SHP77 (cell line): ENCODE measurements around the gene CDHR3.
A peak's percentile ranks its signal among the peaks of the same experiment; 100 is the strongest.

Experiments used
- DNase-seq, 2 experiments: peaks; one replicate each; lab custom pipeline; 2025; lab: John Stamatoyannopoulos, UW

Gene CDHR3

GRCh38 chr7:106023369-106024322 lies 60.6 kb downstream of the CDHR3 start:
- DNase-seq, result no peak

- no peak for DNase-seq
These were observed 63.0 kb downstream of the CDHR3 start for GRCh38 chr7:106026101-106026500.

- no peak for DNase-seq
These were observed 66.4 kb downstream of the CDHR3 start for GRCh38 chr7:106029451-106029850.

GRCh38 chr7:106029941-106030340 lies 66.9 kb downstream of the CDHR3 start:
- no peak for DNase-seq

- DNase-seq, result no peak
These were observed 68.4 kb downstream of the CDHR3 start for GRCh38 chr7:106031300-106032035.

GRCh38 chr7:106032295-106032694 lies 69.2 kb downstream of the CDHR3 start:
- no peak for DNase-seq

GRCh38 chr7:106033735-106034134 lies 70.7 kb downstream of the CDHR3 start:
- no peak for DNase-seq

GRCh38 chr7:106034383-106034782 lies 71.3 kb downstream of the CDHR3 start:
- DNase-seq, result no peak

GRCh38 chr7:106035568-106035967 lies 72.5 kb downstream of the CDHR3 start:
- DNase-seq, result no peak

GRCh38 chr7:106036004-106036403 lies 72.9 kb downstream of the CDHR3 start:
- DNase-seq, result no peak

GRCh38 chr7:106037489-106038176 lies 74.6 kb downstream of the CDHR3 start:
- DNase-seq, result no peak

- DNase-seq, result no peak
These were observed 75.2 kb downstream of the CDHR3 start for GRCh38 chr7:106038289-106038688.

- no peak for DNase-seq
These were observed 75.9 kb downstream of the CDHR3 start for GRCh38 chr7:106038916-106039315.

- DNase-seq, result no peak
These were observed 76.5 kb downstream of the CDHR3 start for GRCh38 chr7:106039486-106040060.

- peak; percentile 47 to 57 for DNase-seq
These were observed 78.2 kb downstream of the CDHR3 start for GRCh38 chr7:106041140-106041717.

GRCh38 chr7:106042196-106042611 lies 79.1 kb downstream of the CDHR3 start:
- DNase-seq, result no peak

- no peak for DNase-seq
These were observed 82.1 kb downstream of the CDHR3 start for GRCh38 chr7:106045139-106045538.

GRCh38 chr7:106045586-106045985 lies 82.5 kb downstream of the CDHR3 start:
- DNase-seq, result no peak

GRCh38 chr7:106047184-106047583 lies 84.1 kb downstream of the CDHR3 start:
- no peak for DNase-seq

GRCh38 chr7:106047818-106048705 lies 85.0 kb downstream of the CDHR3 start:
- no peak for DNase-seq

GRCh38 chr7:106048706-106049020 lies 85.6 kb downstream of the CDHR3 start:
- no peak for DNase-seq
